ENCODE measurements around the gene COQ4.

COQ4 gene

GRCh38 chr9:128344931-128345605 lies 22.4 kb downstream of the COQ4 start:
- in situ Hi-C loops (cut with HindIII; ENCODE audit: low sequenced_read_pairs), result no loop called here
- H3K4me3 ChIP-seq (ENCODE audit: low read depth, low read length), result no peak overlapping the region
- no peak for DNase-seq (ENCODE audit: low read depth, low spot score)
- TF ChIP-seq CTCF (IDR thresholded peaks at IDR 0.05; ENCODE audit: low read depth, low read length), result no peak

GRCh38 chr9:128349125-128349524 lies 26.5 kb downstream of the COQ4 start:
- in situ Hi-C loops (cut with HindIII; ENCODE audit: low sequenced_read_pairs), result no loop called here
- DNase-seq (ENCODE audit: low read depth, low spot score), result no peak
- TF ChIP-seq CTCF (IDR thresholded peaks at IDR 0.05; ENCODE audit: low read depth, low read length), result no peak
- H3K4me3 ChIP-seq (ENCODE audit: low read depth, low read length), result no peak overlapping the region

GRCh38 chr9:128349772-128350171 lies 27.1 kb downstream of the COQ4 start:
- in situ Hi-C loops (cut with HindIII; ENCODE audit: low sequenced_read_pairs), result no loop called here
- no peak for TF ChIP-seq CTCF (IDR thresholded peaks at IDR 0.05; ENCODE audit: low read depth, low read length)
- no peak overlapping the region for H3K4me3 ChIP-seq (ENCODE audit: low read depth, low read length)
- DNase-seq (ENCODE audit: low read depth, low spot score), result no peak

GRCh38 chr9:128355451-128355850 lies 32.8 kb downstream of the COQ4 start:
- DNase-seq (ENCODE audit: low read depth, low spot score), result no peak
- no peak overlapping the region for H3K4me3 ChIP-seq (ENCODE audit: low read depth, low read length)
- TF ChIP-seq CTCF (IDR thresholded peaks at IDR 0.05; ENCODE audit: low read depth, low read length), result no peak
- in situ Hi-C loops (cut with HindIII; ENCODE audit: low sequenced_read_pairs), result no loop called here

- in situ Hi-C loops (cut with HindIII; ENCODE audit: low sequenced_read_pairs), result no loop called here
- no peak for DNase-seq (ENCODE audit: low read depth, low spot score)
- no peak overlapping the region for H3K4me3 ChIP-seq (ENCODE audit: low read depth, low read length)
- TF ChIP-seq CTCF (IDR thresholded peaks at IDR 0.05; ENCODE audit: low read depth, low read length), result no peak
These were observed 35.5 kb downstream of the COQ4 start for GRCh38 chr9:128358090-128358489.

GRCh38 chr9:128358861-128359260 lies 36.2 kb downstream of the COQ4 start:
- in situ Hi-C loops (cut with HindIII; ENCODE audit: low sequenced_read_pairs), result no loop called here
- DNase-seq (ENCODE audit: low read depth, low spot score), result no peak
- no peak overlapping the region for H3K4me3 ChIP-seq (ENCODE audit: low read depth, low read length)
- no peak for TF ChIP-seq CTCF (IDR thresholded peaks at IDR 0.05; ENCODE audit: low read depth, low read length)

Measured in astrocyte of the spinal cord (primary cell).